DND-41 (cell line): ENCODE results near the gene CHD9.

ENCODE experiments used
- ATAC-seq: fragments of 200-7000 bp; cut with Tn5 transposase; 3 replicates; pipeline ENCODE4 v1.9.1; 2021; ENCODE audit warnings: low read depth; ENCODE audit not compliant: insufficient read depth
- DNase-seq: peaks from one replicate; pipeline ENCODE4 v3.0.0-alpha.2; 2020
- H2AFZ ChIP-seq: 2 replicates; pipeline ENCODE4 v1.6.0; 2012; ENCODE audit warnings: low read depth, low read length
- H3K27ac ChIP-seq: 2 replicates; pipeline ENCODE4 v1.5.1; 2012; ENCODE audit warnings: low read length, inconsistent platforms
- H3K27me3 ChIP-seq: fragments of 200-600 bp; sonication (generic); 2 replicates; pipeline ENCODE4 v1.6.0; 2012; ENCODE audit warnings: low read length, mild to moderate bottlenecking, inconsistent platforms; ENCODE audit not compliant: insufficient read depth, poor library complexity
- H3K36me3 ChIP-seq: 2 replicates; pipeline ENCODE4 v1.5.1; 2012; ENCODE audit warnings: low read length, inconsistent platforms; ENCODE audit not compliant: insufficient read depth
- H3K4me1 ChIP-seq: 2 replicates; pipeline ENCODE4 v1.5.1; 2012; ENCODE audit warnings: mild to moderate bottlenecking, low read length; ENCODE audit not compliant: insufficient read depth
- H3K4me2 ChIP-seq: 2 replicates; pipeline ENCODE4 v1.6.0; 2012; ENCODE audit warnings: mild to moderate bottlenecking, moderate library complexity, low read length, inconsistent platforms; ENCODE audit not compliant: insufficient read depth
- H3K4me3 ChIP-seq, 2 experiments: fragments of 200-600 bp in 1 of 2; shearing (Covaris generic) in 1 of 2; 2 replicates each; pipeline ENCODE4 v1.5.1; 2012 to 2016; ENCODE audit warnings: inconsistent platforms in 2 of 2, low read length in 2 of 2, mild to moderate bottlenecking in 2 of 2, low read depth in 1 of 2, moderate library complexity in 1 of 2
- H3K79me2 ChIP-seq: 2 replicates; pipeline ENCODE4 v1.6.0; 2012; ENCODE audit warnings: low read length, inconsistent platforms; ENCODE audit not compliant: insufficient read depth
- H3K9ac ChIP-seq: 2 replicates; pipeline ENCODE4 v1.6.0; 2012; ENCODE audit warnings: low read depth, mild to moderate bottlenecking, inconsistent platforms, low read length, moderate library complexity
- H3K9me3 ChIP-seq: 2 replicates; pipeline ENCODE4 v1.5.1; 2012; ENCODE audit warnings: low read length, moderate library complexity, mild to moderate bottlenecking, inconsistent platforms; ENCODE audit not compliant: insufficient read depth, severe bottlenecking
- H4K20me1 ChIP-seq: 2 replicates; pipeline ENCODE4 v1.6.0; 2012; ENCODE audit warnings: low read length; ENCODE audit not compliant: insufficient read depth
- EZH2 ChIP-seq: IDR thresholded peaks from 3 replicates; pipeline ENCODE4 v1.6.1; 2012; ENCODE audit warnings: borderline replicate concordance, low read depth, mild to moderate bottlenecking, moderate library complexity, low read length, inconsistent platforms; ENCODE audit not compliant: severe bottlenecking
- TF ChIP-seq, protein P1 (sequence below): IDR thresholded peaks from 2 replicates; pipeline ENCODE4 v1.5.1; 2012; ENCODE audit warnings: borderline replicate concordance, low read length, moderate library complexity, mild to moderate bottlenecking; ENCODE audit not compliant: poor library complexity, severe bottlenecking; ENCODE audit errors: extremely low read depth

CHD9 gene

DNA sequence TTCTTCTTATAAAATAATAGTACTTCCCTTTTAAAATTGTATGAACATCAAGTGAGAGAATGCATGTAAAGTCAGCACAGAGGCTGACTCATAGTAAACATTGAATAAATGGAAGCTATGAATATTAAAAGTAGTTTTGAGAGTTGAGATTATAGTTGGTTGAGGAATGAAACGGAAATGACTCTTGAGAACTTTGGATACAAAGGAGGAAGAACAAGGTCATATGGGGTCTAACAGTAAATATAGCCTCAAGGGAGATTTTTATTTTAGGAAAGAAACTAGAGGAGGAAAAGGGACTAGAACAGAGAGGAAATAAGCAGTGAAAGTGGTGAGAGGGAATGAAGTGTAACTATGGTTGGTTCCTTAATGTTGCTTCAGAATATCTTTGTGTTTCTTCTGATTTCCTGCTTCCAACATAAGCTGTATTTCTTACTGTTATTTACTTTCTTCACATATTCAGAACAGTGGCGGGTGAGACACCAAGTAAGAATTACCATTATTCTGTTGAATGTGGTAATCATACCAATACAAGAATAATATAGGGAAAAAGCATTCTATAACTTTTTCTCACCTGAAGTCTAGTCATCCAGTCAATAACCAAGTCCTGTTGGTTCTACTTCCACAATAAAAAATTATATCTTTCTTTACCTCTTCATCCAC lies 165.1 kb downstream of the CHD9 start:
- H2AFZ ChIP-seq, result no peak overlapping the region
- peaks cover 92% of the 10 kb centered on the region for H3K79me2 ChIP-seq

DNA sequence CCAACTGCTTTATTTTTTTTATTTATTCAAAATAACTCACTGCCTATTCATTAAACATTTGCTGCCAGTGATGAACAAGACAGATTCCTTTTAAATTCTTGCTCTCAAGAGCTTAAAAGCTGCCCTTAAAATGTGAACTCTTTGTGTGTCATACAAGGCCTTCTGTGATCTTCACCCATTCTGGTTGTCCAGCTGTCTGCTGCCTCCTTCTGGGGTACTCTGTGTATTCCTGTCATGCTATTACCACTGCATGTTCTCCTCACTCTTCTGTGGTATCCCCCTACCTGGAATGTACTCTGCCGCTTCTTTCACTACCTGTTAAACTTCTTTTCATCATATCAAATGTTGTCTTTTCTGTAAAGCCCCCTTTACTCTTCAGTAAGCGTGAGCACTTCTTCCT lies 165.8 kb downstream of the CHD9 start:
- Histone ChIP-seq H3K4me1 (peaks cover under 1% of the 10 kb centered on the region; the same call in 1 of the 2 replicates), H3K9ac (no peak overlapping the region), H3K27me3 (no peaks in the 10 kb centered on the region), H3K27ac (no peak overlapping the region), H3K36me3 (peaks cover 42% of the 10 kb centered on the region), H3K4me2 (no peak overlapping the region), H3K9me3 (no peaks in the 10 kb centered on the region), H3K79me2 (peaks cover 86% of the 10 kb centered on the region), H4K20me1 (peaks cover 18% of the 10 kb centered on the region; the same call in 1 of the 2 replicates), H2AFZ (no peak overlapping the region), H3K4me3 (no peak overlapping the region)
- DNase-seq (no peak), ATAC-seq (peak; percentile 56; the same call in 1 of the 3 replicates)
- TF ChIP-seq, protein P1, sequence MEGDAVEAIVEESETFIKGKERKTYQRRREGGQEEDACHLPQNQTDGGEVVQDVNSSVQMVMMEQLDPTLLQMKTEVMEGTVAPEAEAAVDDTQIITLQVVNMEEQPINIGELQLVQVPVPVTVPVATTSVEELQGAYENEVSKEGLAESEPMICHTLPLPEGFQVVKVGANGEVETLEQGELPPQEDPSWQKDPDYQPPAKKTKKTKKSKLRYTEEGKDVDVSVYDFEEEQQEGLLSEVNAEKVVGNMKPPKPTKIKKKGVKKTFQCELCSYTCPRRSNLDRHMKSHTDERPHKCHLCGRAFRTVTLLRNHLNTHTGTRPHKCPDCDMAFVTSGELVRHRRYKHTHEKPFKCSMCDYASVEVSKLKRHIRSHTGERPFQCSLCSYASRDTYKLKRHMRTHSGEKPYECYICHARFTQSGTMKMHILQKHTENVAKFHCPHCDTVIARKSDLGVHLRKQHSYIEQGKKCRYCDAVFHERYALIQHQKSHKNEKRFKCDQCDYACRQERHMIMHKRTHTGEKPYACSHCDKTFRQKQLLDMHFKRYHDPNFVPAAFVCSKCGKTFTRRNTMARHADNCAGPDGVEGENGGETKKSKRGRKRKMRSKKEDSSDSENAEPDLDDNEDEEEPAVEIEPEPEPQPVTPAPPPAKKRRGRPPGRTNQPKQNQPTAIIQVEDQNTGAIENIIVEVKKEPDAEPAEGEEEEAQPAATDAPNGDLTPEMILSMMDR, result peak; percentile 34
- TF ChIP-seq EZH2, result no peak

More for the DNA sequence above, 165.1 kb downstream of the CHD9 start:
- DNase-seq (no peak), ATAC-seq (no peak)
- no peaks in the 10 kb centered on the region for H3K27me3 ChIP-seq
- no peak for TF ChIP-seq EZH2
- TF ChIP-seq, protein P1, result no peak
- H3K27ac ChIP-seq, result no peak overlapping the region
- H3K4me2 ChIP-seq, result no peak overlapping the region
- no peak overlapping the region for H3K9ac ChIP-seq
- H3K36me3 ChIP-seq, result peaks cover 38% of the 10 kb centered on the region
- peaks cover 7% of the 10 kb centered on the region for H3K4me1 ChIP-seq
- H3K9me3 ChIP-seq, result no peaks in the 10 kb centered on the region
- peaks cover 18% of the 10 kb centered on the region; the same call in 1 of the 2 replicates for H4K20me1 ChIP-seq
- H3K4me3 ChIP-seq, result no peak overlapping the region

DNA sequence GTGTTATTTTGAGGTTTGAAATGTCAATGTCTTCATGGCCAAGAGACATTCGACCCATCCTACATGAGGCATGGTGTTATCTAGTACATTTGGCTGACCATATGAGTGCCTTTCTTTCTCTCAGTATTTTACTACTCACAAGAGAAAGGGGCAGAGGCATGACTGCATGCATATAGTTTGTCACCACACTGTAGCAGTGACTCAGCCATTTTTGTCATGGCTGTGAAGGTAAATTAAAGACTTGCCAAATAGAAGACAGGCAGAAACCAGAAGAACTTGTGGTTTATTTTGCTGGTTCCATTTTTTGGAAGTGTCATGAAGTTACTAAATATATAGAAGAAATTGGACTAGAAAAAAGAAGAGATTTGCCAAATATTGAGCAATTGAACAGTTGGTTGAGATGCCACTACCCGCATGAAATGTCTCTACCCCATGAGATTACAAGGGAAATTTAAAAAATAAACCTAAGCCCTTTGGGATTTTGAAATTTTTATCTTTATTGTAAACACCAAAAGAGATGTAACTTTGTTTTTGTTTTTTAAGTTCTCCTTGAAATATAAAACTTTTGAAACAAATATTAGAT lies 170.3 kb downstream of the CHD9 start:
- TF ChIP-seq EZH2, result no peak
- TF ChIP-seq, protein P1, result no peak
- Histone ChIP-seq H3K9ac (no peak overlapping the region), H4K20me1 (peaks cover 11% of the 10 kb centered on the region; the same call in 1 of the 2 replicates), H3K79me2 (peaks cover 42% of the 10 kb centered on the region), H3K4me3 (no peak overlapping the region), H3K4me2 (no peak overlapping the region), H3K9me3 (no peaks in the 10 kb centered on the region), H3K27ac (0 out of 2 replicates have a peak overlapping the region, but pooled peaks have one; percentile 35), H3K27me3 (no peaks in the 10 kb centered on the region), H3K36me3 (peaks cover 79% of the 10 kb centered on the region), H2AFZ (no peak overlapping the region), H3K4me1 (no peaks in the 10 kb centered on the region)
- DNase-seq (no peak), ATAC-seq (no peak)
